SU-DHL-6 (cell line): ENCODE measurements around the gene PDE1C.

Experiments used
- H2AFZ ChIP-seq: fragments of 200-600 bp; sonication (generic); 2 replicates; pipeline ENCODE4 v1.6.1; 2014; ENCODE audit warnings: low read depth, mild to moderate bottlenecking, moderate library complexity, mixed read lengths, antibody characterized with exemption, low read length; ENCODE audit not compliant: severe bottlenecking
- H3F3A ChIP-seq: fragments of 200-600 bp; shearing (Covaris generic); 2 replicates; pipeline ENCODE4 v1.6.0; 2016; ENCODE audit warnings: antibody characterized with exemption, mild to moderate bottlenecking; ENCODE audit not compliant: insufficient read depth
- H3K27ac ChIP-seq: fragments of 200-600 bp; sonication (generic); 2 replicates; pipeline ENCODE4 v1.5.1; 2016; ENCODE audit warnings: low read depth, mild to moderate bottlenecking, low read length, moderate library complexity, mixed read lengths
- H3K27me3 ChIP-seq: fragments of 200-600 bp; sonication (generic), shearing (Covaris generic); 2 replicates; pipeline ENCODE4 v1.6.0; 2014; ENCODE audit warnings: mild to moderate bottlenecking, low read length
- H3K36me3 ChIP-seq: fragments of 200-600 bp; sonication (generic); 2 replicates; pipeline ENCODE4 v1.6.1; 2014; ENCODE audit warnings: mild to moderate bottlenecking, low read length, mixed read lengths
- H3K4me2 ChIP-seq: fragments of 300-600, 200-600 bp; shearing (Covaris generic), sonication (generic); 2 replicates; pipeline ENCODE4 v1.6.0; 2014; ENCODE audit warnings: low read length, low read depth, mild to moderate bottlenecking; ENCODE audit not compliant: poor library complexity, severe bottlenecking
- H3K4me3 ChIP-seq: fragments of 200-600 bp; sonication (generic); 2 replicates; pipeline ENCODE4 v1.5.1; 2014; ENCODE audit warnings: antibody characterized with exemption, low read length, mild to moderate bottlenecking, mixed read lengths; ENCODE audit not compliant: insufficient read depth, poor library complexity, severe bottlenecking
- H3K79me2 ChIP-seq: fragments of 200-600 bp; sonication (generic); 2 replicates; pipeline ENCODE4 v1.6.1; 2014; ENCODE audit warnings: mild to moderate bottlenecking, low read length, moderate library complexity; ENCODE audit not compliant: insufficient read depth
- H3K9ac ChIP-seq: fragments of 200-600 bp; sonication (generic); 2 replicates; pipeline ENCODE4 v1.7.0; 2014; ENCODE audit warnings: mild to moderate bottlenecking, low read length
- H3K9me2 ChIP-seq: fragments of 200-600 bp; sonication (generic); replicated peaks from 2 replicates; pipeline ENCODE4 v1.6.1; 2014; ENCODE audit warnings: low read length; ENCODE audit not compliant: insufficient read depth
- H3K9me3 ChIP-seq: fragments of 200-600 bp; sonication (generic); 2 replicates; pipeline ENCODE4 v1.6.1; 2014; ENCODE audit warnings: low read length, mixed read lengths; ENCODE audit not compliant: insufficient read depth
- H4K20me1 ChIP-seq: fragments of 200-600 bp; sonication (generic); 2 replicates; pipeline ENCODE4 v1.6.1; 2014; ENCODE audit warnings: low read depth, mild to moderate bottlenecking, antibody characterized with exemption, low read length, moderate library complexity, mixed read lengths
- CTCF ChIP-seq: fragments of 200-600 bp; sonication (generic); IDR thresholded peaks from one replicate; pipeline ENCODE4 v1.5.1; 2017; ENCODE audit warnings: antibody characterized with exemption, mild to moderate bottlenecking, low read length, moderate library complexity; ENCODE audit not compliant: insufficient read depth, poor library complexity, severe bottlenecking
- EZH2phosphoT487 ChIP-seq: fragments of 200-600 bp; sonication (generic), shearing (Covaris generic); conservative IDR thresholded peaks from 2 replicates; pipeline ENCODE4 v1.6.1; 2018; ENCODE audit warnings: mild to moderate bottlenecking, antibody characterized with exemption, low read length, moderate library complexity, mixed read lengths

PDE1C gene

GRCh38 chr7:32059289-32060011, 10.8 kb downstream of the PDE1C start:
- no peak overlapping the region for H3K4me2 ChIP-seq
- H3K4me3 ChIP-seq: no peak overlapping the region
- H3F3A ChIP-seq: no peaks in the 10 kb centered on the region
- no peak overlapping the region for H3K9ac ChIP-seq
- H4K20me1 ChIP-seq: no peaks in the 10 kb centered on the region
- no peaks in the 10 kb centered on the region for H3K36me3 ChIP-seq
- H3K9me3 ChIP-seq: no peaks in the 10 kb centered on the region
- no peak overlapping the region for H2AFZ ChIP-seq
- TF ChIP-seq CTCF (no peak), EZH2phosphoT487 (no peak)
- no peaks in the 10 kb centered on the region for H3K27me3 ChIP-seq
- no peaks in the 10 kb centered on the region for H3K79me2 ChIP-seq
- no peaks in the 10 kb centered on the region for H3K9me2 ChIP-seq
- no peak overlapping the region for H3K27ac ChIP-seq

DNA sequence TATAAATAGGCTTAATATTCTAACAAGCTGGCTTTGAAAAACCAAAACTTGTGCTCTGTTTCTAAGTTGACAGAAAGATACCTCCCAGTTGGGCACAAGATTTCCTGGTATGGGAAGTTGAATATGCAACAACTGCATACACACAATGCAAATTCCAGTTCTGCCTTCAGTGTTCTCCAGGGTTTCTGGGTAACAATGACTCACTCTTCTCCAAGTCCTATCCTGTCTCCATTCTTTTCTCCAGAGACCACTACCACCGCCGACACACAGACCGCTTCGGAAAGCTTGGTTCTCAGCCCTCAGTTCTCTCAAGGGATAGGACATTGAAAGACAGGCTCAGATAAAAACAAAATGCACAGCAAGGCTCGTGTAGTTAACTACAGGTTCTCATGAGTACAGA, 12.2 kb downstream of the PDE1C start:
- Histone ChIP-seq H3K9me3 (no peaks in the 10 kb centered on the region), H3K9me2 (no peaks in the 10 kb centered on the region), H3K27ac (no peak overlapping the region), H3K79me2 (no peaks in the 10 kb centered on the region), H4K20me1 (no peaks in the 10 kb centered on the region), H3K4me3 (no peak overlapping the region), H2AFZ (no peak overlapping the region), H3K4me2 (no peak overlapping the region), H3K9ac (no peak overlapping the region), H3K27me3 (no peaks in the 10 kb centered on the region), H3K36me3 (no peaks in the 10 kb centered on the region), H3F3A (no peaks in the 10 kb centered on the region)
- TF ChIP-seq EZH2phosphoT487 (no peak), CTCF (no peak)

DNA sequence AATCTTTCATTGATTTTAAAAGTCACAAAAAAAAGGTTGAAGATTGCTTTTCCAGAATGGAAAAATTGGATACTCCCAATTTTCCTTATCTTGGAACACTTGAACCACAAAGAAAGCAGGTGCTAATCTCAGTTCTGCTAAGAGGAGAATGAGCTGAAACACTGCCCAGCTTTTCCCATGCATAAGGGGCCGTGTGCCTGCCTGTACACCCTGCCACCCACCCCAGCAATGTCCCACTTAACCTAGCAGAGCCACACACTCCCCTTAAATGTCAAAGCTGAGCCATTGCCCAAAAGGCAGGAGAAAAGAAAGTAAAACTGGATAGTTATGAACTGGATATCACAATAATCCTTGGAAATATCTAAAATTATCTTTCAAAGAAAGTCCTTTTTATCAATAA, 13.4 kb downstream of the PDE1C start:
- Histone ChIP-seq H3K79me2 (no peaks in the 10 kb centered on the region), H3F3A (no peaks in the 10 kb centered on the region), H3K9ac (no peak overlapping the region), H4K20me1 (no peaks in the 10 kb centered on the region), H3K4me3 (no peak overlapping the region), H3K36me3 (no peaks in the 10 kb centered on the region), H3K27ac (no peak overlapping the region), H3K9me2 (no peaks in the 10 kb centered on the region), H3K4me2 (no peak overlapping the region), H2AFZ (no peak overlapping the region), H3K9me3 (no peaks in the 10 kb centered on the region), H3K27me3 (no peaks in the 10 kb centered on the region)
- TF ChIP-seq CTCF: no peak
- TF ChIP-seq EZH2phosphoT487: no peak
